Glomerular visceral epithelial cell (primary cell): ENCODE results near the gene PLEKHG4.
A peak's percentile ranks its signal among the peaks of the same experiment; 100 is the strongest.

ENCODE experiments used
- DNase-seq: peaks from one replicate; pipeline ENCODE4 v3.0.0-alpha.2; 2016; ENCODE audit errors: extremely low spot score

PLEKHG4 gene

GRCh38 chr16:67287960-67288359 is 8.6 kb downstream of the PLEKHG4 start:
- DNase-seq: no peak

GRCh38 chr16:67291461-67291860 is 12.1 kb downstream of the PLEKHG4 start:
- DNase-seq: no peak

- DNase-seq: no peak
Measured at GRCh38 chr16:67294171-67294757, 14.9 kb downstream of the PLEKHG4 start.

- no peak for DNase-seq
Measured at GRCh38 chr16:67294938-67295361, 15.6 kb downstream of the PLEKHG4 start.

GRCh38 chr16:67296420-67296819 is 17.1 kb downstream of the PLEKHG4 start:
- DNase-seq: peak; percentile 18

GRCh38 chr16:67298277-67298676 is 18.9 kb downstream of the PLEKHG4 start:
- no peak for DNase-seq

- DNase-seq: no peak
Measured at GRCh38 chr16:67299269-67299668, 19.9 kb downstream of the PLEKHG4 start.

GRCh38 chr16:67301080-67301782 is 21.9 kb downstream of the PLEKHG4 start:
- no peak for DNase-seq

- DNase-seq: no peak
Measured at GRCh38 chr16:67302076-67302475, 22.7 kb downstream of the PLEKHG4 start.

- DNase-seq: no peak
Measured at GRCh38 chr16:67302970-67303369, 23.6 kb downstream of the PLEKHG4 start.

- DNase-seq: no peak
Measured at GRCh38 chr16:67304020-67304419, 24.7 kb downstream of the PLEKHG4 start.

GRCh38 chr16:67305216-67306071 is 26.1 kb downstream of the PLEKHG4 start:
- DNase-seq: no peak

GRCh38 chr16:67310561-67310960 is 31.2 kb downstream of the PLEKHG4 start:
- no peak for DNase-seq

GRCh38 chr16:67311607-67312488 is 32.5 kb downstream of the PLEKHG4 start:
- peak; percentile 94 for DNase-seq

GRCh38 chr16:67312719-67313118 is 33.4 kb downstream of the PLEKHG4 start:
- no peak for DNase-seq

- DNase-seq: no peak
Measured at GRCh38 chr16:67317853-67318252, 38.5 kb downstream of the PLEKHG4 start.

GRCh38 chr16:67326115-67326471 is 46.8 kb downstream of the PLEKHG4 start:
- no peak for DNase-seq

GRCh38 chr16:67326472-67327309 is 47.4 kb downstream of the PLEKHG4 start, which contains the start of the genes KCTD19 and LRRC36:
Gene KCTD19, minus strand, starts transcription at chr16:67326741. Its CDS starts 34 bp downstream, at chr16:67326707.
Gene LRRC36, plus strand, starts transcription at chr16:67326815. Its CDS starts 48 bp downstream, at chr16:67326863.
- DNase-seq: peak; percentile 57

GRCh38 chr16:67327743-67328142 is 48.4 kb downstream of the PLEKHG4 start:
- no peak for DNase-seq

GRCh38 chr16:67329901-67330300 is 50.6 kb downstream of the PLEKHG4 start:
- DNase-seq: no peak

- DNase-seq: no peak
Measured at GRCh38 chr16:67333315-67333714, 54.0 kb downstream of the PLEKHG4 start.
